Measurements from ENCODE around the gene GLUL. TPM values are rescaled to one million over a fixed set of nuclear protein-coding genes. Genes with fewer than 3 reads are reported as not detected.

GLUL gene
- total RNA-seq, 3 donors from 2014 or later, result 364 to 851 (median 517) TPM

DNA sequence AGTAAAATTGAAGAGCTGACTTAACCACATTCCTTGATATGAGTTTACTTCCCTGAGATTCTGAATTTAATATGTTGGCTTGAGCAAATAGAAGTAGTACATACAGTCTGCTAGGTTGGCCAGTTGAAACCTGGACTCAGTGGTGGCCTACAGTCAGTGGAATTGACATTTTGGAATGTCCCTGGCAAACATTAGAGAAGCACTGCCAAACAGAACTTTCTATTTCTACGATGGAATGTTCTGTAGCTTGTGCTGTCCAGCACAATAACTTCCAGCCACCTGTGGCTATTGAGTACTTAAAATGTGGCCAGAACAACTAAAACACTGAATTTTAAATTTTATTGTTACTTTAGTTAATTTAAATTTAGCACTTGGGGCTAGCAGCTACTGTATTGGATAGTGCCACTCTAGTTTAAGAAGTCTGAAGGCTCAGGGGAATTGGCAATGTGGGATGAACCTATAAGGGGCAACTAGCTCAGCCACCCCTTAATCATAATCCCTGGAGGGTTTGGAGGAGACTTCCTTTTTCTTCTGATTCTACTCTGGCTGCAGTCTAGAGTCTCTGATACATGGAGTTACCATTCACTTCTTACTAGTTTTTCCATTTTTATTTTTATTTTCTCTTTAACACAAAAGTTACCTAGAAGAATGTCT, 19.2 kb upstream of the GLUL start:
- TF ChIP-seq, protein P1, sequence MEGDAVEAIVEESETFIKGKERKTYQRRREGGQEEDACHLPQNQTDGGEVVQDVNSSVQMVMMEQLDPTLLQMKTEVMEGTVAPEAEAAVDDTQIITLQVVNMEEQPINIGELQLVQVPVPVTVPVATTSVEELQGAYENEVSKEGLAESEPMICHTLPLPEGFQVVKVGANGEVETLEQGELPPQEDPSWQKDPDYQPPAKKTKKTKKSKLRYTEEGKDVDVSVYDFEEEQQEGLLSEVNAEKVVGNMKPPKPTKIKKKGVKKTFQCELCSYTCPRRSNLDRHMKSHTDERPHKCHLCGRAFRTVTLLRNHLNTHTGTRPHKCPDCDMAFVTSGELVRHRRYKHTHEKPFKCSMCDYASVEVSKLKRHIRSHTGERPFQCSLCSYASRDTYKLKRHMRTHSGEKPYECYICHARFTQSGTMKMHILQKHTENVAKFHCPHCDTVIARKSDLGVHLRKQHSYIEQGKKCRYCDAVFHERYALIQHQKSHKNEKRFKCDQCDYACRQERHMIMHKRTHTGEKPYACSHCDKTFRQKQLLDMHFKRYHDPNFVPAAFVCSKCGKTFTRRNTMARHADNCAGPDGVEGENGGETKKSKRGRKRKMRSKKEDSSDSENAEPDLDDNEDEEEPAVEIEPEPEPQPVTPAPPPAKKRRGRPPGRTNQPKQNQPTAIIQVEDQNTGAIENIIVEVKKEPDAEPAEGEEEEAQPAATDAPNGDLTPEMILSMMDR (IDR thresholded peaks at IDR 0.05), result no peak
- DNase-seq, result no peak
- H3K4me1 ChIP-seq (ENCODE audit: low read depth), result peaks cover 10% of the 10 kb centered on the region
- peaks cover 2% of the 10 kb centered on the region for H3K9me3 ChIP-seq
- no peak for ATAC-seq
- H3K36me3 ChIP-seq (ENCODE audit: low read depth), result no peaks in the 10 kb centered on the region
- no peak overlapping the region for H3K4me3 ChIP-seq
- intact Hi-C loops (cut with DNase I, micrococcal nuclease), result no loop called here

GRCh38 chr1:182410138-182410537, 18.5 kb upstream of the GLUL start:
- Histone ChIP-seq H3K4me3 (no peak overlapping the region), H3K36me3 (ENCODE audit: low read depth) (no peaks in the 10 kb centered on the region), H3K4me1 (ENCODE audit: low read depth) (peaks cover 10% of the 10 kb centered on the region), H3K9me3 (peaks cover 8% of the 10 kb centered on the region)
- DNase-seq (no peak), ATAC-seq (no peak)
- intact Hi-C loops (cut with DNase I, micrococcal nuclease), result no loop called here
- TF ChIP-seq, protein P1 (IDR thresholded peaks at IDR 0.05), result no peak

DNA sequence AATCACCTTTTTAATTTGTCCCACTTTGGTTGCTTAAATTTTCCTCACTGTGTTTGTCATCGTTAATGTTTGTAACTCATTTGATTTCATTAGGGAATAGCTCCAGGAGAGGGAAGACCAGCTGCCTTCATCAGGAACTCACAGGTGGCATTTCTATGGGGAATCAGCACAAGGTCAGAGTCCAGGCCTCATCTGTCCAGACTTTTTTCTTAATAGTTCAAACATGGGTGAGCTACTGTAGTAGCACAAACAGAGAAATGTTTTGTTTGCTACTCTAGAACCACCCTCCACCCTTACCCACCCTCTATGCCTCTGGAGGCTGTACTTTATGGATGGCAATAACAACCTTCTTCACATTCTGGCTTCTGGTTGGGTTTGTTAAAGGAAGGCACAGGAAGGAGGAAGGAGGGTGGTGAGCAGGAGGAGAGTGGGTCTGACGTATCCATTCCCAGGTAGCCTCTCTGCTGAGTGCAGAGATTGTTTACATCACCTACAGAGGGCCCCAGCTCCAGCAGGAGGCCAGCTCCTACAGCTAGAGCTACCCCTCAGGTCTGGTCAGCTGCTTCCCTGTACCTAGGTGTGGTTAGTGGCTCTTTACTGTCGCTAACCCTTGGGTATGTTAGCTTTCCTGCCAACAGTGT, 17.0 kb upstream of the GLUL start:
- Histone ChIP-seq H3K9me3 (peaks cover 8% of the 10 kb centered on the region), H3K4me1 (ENCODE audit: low read depth) (peaks cover 10% of the 10 kb centered on the region), H3K4me3 (no peak overlapping the region), H3K36me3 (ENCODE audit: low read depth) (no peaks in the 10 kb centered on the region)
- ATAC-seq, result peak; percentile 94
- peak; percentile 46 to 58 (median 57) for DNase-seq
- intact Hi-C loops (cut with DNase I, micrococcal nuclease), result no loop called here
- TF ChIP-seq, protein P1 (IDR thresholded peaks at IDR 0.05), result no peak

- ATAC-seq (no peak), DNase-seq (no peak)
- Histone ChIP-seq H3K9me3 (peaks cover 8% of the 10 kb centered on the region), H3K4me3 (no peak overlapping the region), H3K4me1 (ENCODE audit: low read depth) (peaks cover 10% of the 10 kb centered on the region), H3K36me3 (ENCODE audit: low read depth) (no peaks in the 10 kb centered on the region)
- intact Hi-C loops (cut with DNase I, micrococcal nuclease), result no loop called here
- TF ChIP-seq, protein P1 (IDR thresholded peaks at IDR 0.05), result no peak
Measured at GRCh38 chr1:182407724-182408123, 16.1 kb upstream of the GLUL start.

- intact Hi-C loops (cut with DNase I, micrococcal nuclease), result no loop called here
- H3K9me3 ChIP-seq, result peaks cover 8% of the 10 kb centered on the region
- DNase-seq, result no peak
- no peaks in the 10 kb centered on the region for H3K36me3 ChIP-seq (ENCODE audit: low read depth)
- TF ChIP-seq, protein P1 (IDR thresholded peaks at IDR 0.05), result no peak
- H3K4me1 ChIP-seq (ENCODE audit: low read depth), result peaks cover 10% of the 10 kb centered on the region
- no peak overlapping the region for H3K4me3 ChIP-seq
- ATAC-seq, result peak; percentile 46
Measured at GRCh38 chr1:182406012-182406411, 14.4 kb upstream of the GLUL start.

Data from mucosa of descending colon (tissue), 3 donors.